GM19240 (cell line): ENCODE data around the gene DHH.

Experiments used
- DNase-seq: peaks from one replicate; pipeline ENCODE4 v3.0.0; 2011; ENCODE audit warnings: low spot score; ENCODE audit not compliant: insufficient read length

The DHH gene

DNA sequence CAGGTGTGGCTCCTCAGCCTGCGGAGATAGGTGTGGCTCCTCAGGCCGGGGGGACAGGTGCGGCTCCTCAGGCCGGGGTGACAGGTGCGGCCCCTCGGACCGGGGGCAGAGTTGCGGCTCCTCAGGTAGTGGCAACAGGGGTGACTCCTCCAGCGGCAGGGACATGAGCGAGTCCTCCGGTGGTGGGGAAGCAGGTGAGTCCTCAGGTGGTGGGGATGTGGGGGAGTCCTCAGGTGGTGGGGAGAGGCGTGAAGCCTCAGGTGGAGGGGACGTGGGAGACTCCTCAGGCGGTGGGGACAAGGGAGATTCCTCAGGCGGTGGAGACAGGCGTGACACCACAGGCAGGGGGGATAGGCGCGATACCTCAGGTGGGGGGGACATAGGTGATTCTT lies 43.2 kb downstream of the DHH start:
- no peak for DNase-seq

DNA sequence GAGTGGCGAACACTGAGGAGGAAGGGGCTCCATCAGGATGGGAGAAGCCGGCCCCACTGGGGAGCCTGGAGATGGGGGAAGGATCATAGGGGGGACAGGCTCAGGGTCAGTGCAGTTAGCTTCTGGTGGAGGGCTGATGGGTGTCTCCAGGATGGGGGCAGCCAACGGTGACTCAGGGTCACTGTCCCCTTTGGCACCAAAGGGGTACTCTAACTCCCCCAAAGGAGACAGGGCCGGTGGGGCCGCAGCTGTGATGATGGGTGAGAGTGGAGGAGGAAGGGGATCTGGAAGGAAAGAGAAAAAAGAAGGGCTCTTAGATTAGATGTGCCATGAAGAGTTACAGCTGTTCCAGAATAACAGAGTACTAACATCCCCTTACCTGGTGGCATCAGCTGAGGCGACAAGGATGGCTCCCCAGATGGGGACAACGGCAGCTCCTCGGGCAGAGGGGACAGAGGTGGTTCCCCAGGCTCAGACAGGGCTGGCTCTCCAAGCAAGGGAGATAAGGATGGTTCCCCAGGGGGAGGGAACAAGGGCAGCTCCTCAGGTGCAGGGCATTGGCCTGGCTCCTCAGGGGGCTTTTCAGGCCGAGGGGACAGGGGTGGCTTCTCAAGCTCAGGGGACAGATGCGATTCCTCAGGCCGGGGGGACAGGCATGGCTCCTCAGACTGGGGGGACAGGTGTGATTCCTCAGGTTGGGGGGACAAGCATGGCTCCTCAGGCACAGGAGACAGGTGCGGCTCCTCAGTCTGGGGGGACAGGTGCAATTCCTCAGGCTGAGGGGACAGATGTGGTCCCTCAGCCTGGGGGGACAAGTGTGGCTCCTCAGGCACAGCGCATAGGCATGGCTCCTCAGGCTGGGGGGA lies 43.9 kb downstream of the DHH start:
- no peak for DNase-seq

DNA sequence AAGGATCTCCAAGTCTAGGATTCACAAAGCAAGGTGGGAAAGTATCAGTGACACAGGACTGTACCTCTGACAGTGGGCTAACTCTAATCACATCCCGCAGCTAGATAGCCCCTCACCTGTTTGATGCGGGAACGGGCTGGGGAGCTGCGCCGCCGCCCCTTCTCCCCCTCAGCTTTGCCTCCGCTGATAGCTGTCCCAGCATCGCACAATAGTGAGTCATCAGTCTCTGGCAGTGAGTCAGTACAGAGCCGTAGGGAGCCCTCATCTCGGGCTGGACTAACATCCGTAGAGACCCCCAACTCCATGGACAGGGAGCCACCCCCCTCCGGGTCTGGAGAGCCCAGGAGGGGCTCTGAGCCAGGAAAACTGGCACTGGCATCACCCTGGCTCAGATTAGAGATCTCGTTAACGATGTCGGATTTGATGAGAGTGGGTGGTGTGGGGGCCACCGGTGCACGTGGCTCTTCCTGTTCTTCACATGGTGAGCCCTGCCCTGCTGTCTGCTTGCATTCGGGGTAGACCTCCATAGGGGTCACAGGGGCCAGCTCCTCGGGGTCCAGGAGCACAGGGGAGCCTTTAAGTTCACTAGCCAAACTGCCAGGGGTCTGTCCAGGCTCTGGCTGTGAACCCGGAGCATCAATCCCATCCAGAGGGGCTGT lies 44.9 kb downstream of the DHH start:
- DNase-seq = no peak

DNA sequence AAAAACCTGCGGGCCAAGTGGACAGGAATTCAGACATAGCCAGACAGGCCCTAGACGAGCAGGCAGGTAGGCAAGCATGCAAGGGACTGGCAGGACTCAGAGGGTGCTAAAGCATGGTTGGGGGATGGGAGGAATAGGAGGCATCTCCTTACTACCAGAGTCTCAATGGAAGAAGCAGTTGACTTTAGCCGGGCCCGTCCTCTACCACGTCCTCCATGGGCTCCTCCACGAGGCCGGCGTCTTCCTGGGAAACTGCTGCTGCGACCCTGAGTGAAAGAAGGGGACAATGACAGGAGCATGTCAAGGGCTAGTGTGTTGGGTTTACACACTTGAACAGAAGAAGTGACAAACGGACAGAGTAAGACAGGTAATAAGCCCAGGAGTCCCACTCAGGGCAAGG lies 45.6 kb downstream of the DHH start:
- no peak for DNase-seq

- DNase-seq = no peak
Observed at GRCh38 chr12:49046129-49046895, 48.3 kb downstream of the DHH start.

DNA sequence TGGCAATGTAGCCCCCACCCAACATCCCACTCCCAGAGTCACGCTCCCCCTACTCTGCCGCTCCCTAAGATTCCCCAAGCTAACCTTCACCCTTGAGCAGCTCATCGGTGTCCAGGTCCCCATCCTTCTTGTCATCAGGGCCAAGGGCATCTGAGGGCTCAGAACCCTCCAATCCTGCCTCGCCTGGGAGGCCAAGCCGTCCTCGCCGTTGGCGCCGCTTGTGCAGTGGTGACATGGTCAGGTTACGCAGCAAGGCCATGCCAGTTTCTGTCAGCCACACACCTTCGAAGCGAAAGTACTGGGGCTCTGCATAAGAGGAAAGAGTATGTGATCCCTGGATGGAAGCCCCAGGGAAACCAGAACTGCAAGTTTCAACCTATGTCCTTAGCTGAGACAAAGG lies 49.9 kb downstream of the DHH start:
- no peak for DNase-seq

GRCh38 chr12:49043856-49044258 lies 50.7 kb downstream of the DHH start:
- peak; percentile 71 for DNase-seq

- no peak for DNase-seq
Observed at GRCh38 chr12:49043241-49043640, 51.4 kb downstream of the DHH start.

DNA sequence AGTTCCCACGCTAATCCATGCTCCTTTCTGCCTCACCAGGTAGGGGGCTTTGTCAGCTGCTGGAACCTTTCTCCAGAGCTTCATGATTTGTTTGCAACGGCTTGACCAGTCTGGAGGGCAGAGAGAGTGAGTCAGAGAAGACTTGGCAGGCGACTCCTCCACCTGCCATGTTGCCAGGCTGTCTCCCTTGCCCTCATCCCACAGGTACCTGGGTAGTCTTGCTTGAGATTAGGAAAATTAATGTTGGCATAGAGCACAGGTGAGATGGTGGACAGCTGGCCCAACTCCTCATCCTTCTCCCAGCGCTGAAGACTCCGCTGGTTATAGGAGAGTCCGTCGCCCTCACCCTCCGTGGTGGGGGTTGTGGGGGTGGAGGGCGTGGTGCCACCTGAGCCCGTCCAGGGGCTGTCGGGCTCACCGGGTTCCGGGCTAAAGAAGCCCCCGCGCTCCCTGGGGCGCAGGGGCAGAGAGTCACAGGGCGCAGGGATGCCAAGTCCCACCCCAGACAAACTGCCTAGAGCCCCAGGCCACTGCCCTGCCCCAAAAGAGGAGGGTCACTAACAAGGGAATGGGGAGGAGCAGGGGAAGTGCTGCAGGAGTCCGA lies 52.6 kb downstream of the DHH start:
- no peak for DNase-seq

DNA sequence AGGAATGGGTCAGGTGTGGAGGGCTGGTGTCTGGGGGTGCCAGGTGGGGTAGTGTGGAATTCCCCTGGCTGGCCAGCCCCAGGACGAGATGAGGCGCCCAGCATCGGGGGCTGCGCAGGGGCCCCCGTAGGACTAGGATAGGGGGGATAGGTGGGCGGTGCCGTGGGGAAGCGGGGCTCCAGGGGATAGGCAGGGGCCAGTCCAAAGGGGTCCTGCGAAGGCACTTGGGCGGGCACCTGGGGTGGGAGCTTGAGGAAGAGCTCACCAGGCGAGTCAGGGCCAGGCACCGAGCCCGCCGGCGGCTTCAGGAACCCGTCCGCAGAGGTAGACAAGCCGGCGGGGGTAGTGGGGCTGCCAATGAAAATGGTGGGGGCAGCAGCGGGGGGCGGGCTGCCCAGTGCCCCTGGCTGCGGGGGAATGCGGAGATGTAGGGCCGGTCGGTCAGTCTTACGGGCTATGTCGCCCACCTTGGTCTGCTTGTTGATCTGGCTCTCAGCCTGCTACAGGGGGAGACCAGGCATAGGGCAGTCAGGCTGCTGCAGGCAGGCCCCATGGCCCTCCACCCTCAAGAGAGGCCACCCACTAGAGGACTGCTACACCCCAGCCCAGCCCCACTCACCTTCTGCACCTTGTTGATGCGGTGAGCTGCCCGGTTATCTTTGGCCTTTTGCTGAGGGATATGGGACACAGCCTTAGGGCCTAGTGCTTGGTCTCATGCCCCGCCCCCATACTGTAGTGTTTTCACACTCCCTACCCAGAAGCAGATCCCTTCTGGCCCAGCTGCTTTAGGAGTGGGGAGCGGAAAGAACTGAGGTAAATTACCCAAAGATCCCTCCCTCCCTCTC lies 53.3 kb downstream of the DHH start:
- DNase-seq = no peak

DNA sequence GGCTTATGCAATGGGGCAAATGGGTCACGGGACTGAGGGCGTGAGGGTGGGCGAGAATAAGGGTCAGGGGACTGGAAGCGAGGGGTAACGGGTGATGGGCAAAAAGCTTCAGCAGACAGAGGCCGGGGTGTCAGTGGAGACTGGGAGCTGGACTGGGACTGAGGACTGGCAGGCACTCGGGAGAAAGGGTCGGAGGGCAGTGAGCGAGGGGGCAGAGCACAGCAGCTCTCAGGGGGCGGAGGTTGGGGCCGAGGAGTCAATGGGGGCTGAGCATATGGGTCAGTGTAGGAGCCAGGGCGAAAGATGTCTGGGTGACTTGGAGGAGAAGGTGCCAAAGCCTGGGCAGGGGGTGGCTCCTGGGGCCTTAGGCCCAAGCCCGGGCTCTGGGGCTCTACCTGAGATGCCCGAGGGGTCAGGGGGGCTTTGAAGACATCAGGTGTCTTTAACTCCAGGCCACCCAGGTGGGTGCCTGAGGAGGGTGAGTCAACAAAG lies 54.2 kb downstream of the DHH start:
- DNase-seq = no peak

DNA sequence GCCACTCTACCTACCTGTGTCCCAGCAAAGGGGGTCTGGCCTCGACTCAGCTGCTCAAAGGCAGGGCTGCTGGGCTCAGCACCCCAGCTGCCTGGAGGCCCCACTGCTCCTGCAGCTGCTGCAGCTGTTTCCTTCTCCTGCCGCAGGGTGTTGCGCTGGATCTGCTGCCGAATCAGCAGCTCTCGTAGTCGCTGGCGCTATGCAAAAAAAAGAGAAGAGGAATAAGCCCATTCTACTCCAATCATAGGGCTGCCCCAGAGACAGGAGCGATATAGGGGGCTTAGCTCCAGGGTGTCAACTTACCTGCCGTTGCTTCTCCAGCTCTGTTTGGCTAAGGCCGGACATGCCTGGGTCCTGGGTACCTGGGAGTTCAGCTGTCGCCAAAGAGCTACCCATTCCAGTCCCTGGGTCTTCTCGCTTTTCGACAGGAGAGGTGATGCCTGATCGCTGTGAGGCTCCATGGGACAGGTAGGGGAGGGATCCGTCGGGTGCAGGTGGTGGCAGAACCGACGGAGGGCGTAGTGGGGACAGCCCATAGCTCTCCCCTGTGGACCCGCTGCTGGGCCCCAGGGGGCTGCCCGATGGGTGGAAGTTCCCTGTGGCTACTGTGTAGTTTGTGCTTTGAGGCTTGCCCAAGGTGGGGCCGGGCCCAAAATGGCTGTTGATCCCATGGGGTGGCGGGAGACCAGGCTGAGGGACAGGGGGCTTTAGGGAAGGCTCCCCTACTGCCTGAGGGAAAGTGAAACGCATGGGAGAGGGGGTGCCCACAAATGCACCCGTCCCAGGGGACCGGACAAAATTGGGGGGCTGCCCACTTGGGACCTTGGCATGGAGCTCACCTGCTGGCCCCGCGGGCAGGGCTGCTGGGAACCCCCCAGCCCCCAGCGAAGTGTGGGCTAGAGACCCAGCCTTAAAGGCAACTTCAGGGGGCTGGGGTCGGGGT lies 54.9 kb downstream of the DHH start:
- DNase-seq = no peak

- no peak for DNase-seq
Observed at GRCh38 chr12:49038291-49038955, 56.2 kb downstream of the DHH start.

DNA sequence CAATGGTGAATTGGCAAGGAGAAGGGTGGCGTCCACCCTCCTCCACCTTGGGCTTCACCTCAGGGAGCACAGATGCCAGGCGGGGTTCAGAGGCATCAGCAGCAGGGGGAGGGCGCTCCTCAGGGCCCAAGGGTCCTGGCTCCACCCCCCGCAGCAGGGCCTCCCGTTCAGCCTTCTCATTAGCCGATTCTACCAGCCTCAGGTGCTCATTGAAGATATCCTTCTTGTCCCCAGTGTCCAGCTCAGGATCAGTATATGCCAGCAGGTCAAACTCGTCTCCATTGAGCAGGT lies 56.7 kb downstream of the DHH start:
- DNase-seq = no peak

DNA sequence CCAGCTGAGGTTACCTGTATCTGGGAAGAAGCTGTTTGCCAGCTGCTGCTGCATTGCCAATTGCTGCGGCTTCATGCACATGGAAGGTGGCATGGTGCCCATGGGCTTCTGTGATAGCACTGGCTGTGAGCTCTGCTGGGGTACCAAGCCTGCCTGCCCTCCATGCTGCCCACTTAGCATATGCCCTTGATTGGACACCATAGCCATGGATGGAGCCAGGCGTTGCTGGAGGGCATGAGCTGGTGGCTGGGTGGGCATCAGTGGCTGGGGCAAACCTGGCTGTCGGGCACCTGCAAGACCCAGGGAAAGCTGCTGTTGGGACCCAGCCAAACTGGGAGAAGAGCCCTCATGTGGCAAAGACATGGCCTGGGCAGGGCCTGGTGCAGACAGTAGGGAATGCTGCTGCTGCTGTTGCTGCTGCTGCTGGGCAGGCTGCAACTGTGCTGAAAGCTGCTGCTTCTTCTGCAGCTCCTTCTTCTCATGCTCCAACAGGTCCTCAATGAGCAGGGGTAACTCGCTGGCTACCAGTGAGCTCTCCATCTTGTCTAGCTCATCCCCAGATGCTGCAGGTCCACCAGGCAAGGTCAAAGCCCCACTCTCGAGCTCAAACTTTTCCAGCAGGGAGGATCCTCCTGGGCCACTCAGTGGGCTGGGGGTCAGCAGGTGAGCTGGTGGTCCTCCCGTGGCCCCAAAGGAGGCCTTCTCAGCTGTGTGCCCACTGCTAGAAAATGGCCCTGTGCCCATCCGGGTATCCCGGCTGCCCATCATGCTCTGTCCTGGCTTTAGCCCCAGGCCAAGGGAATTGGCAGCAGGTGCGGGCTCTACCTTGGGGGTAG lies 57.3 kb downstream of the DHH start:
- DNase-seq = no peak
